Gastroesophageal sphincter (tissue), 3 donors: ENCODE data around the gene PRRX1.

ENCODE experiments used
- CTCF ChIP-seq, 4 experiments: fragments of 200-600 bp in 2 of 4; fragments of 450-650 bp in 2 of 4; sonication (generic) in 1 of 4; IDR thresholded peaks; one replicate each; pipeline ENCODE4 v1.5.1; 2017 to 2019; ENCODE audit warnings: antibody characterized with exemption in 4 of 4, mild to moderate bottlenecking in 2 of 4, moderate library complexity in 2 of 4
- POLR2A ChIP-seq, 2 donors: fragments of 450-650 bp; IDR thresholded peaks; one replicate each; pipeline ENCODE4 v1.6.1; 2017; ENCODE audit warnings: antibody characterized with exemption in 2 of 2, mild to moderate bottlenecking in 2 of 2, moderate library complexity in 1 of 2
- POLR2AphosphoS5 ChIP-seq: sonication (generic); formaldehyde crosslinking; IDR thresholded peaks from one replicate; pipeline ENCODE4 v1.6.1; 2017; ENCODE audit warnings: antibody characterized with exemption

- TF ChIP-seq CTCF (IDR thresholded peaks at IDR 0.05) (no peak), POLR2A (IDR thresholded peaks at IDR 0.05) (no peak), POLR2AphosphoS5 (no peak)
These were observed 61.4 kb downstream of the PRRX1 start for GRCh38 chr1:170725326-170725725.
